Activated T-helper 2 cell treated with anti-CD3 and anti-CD28 coated beads, Interferon-gamma antibody, Interleukin-2, Interleukin-4, amounts not matched to agents 10 μg/mL and 5 μg/mL and 100 μg/mL, durations not matched to agents 14 hours and 24 hours and 36 hours (primary cell): ENCODE results near the gene INHBE. TPM values are rescaled to one million over a fixed set of nuclear protein-coding genes. Genes with fewer than 3 reads are reported as not detected.

ENCODE experiments used
- DNase-seq: peaks from one replicate; pipeline ENCODE4 v3.0.0; 2021; ENCODE audit warnings: low spot score
- H3K27ac Mint-ChIP-seq: one replicate; pipeline ENCODE4 v1.8.0; 2021; ENCODE audit warnings: mixed read lengths
- H3K27me3 Mint-ChIP-seq: one replicate; pipeline ENCODE4 v1.8.0; 2021; ENCODE audit warnings: low read depth, mixed read lengths
- H3K36me3 Mint-ChIP-seq: one replicate; pipeline ENCODE4 v1.8.0; 2021; ENCODE audit warnings: low read depth, mixed read lengths
- H3K4me1 Mint-ChIP-seq: one replicate; pipeline ENCODE4 v1.8.0; 2021; ENCODE audit warnings: low read depth, mixed read lengths
- H3K4me3 Mint-ChIP-seq: one replicate; pipeline ENCODE4 v1.8.0; 2021; ENCODE audit warnings: low read depth, mild to moderate bottlenecking, moderate library complexity, mixed read lengths
- H3K9me3 Mint-ChIP-seq: one replicate; pipeline ENCODE4 v1.8.0; 2021; ENCODE audit warnings: mixed read lengths
- intact Hi-C: fragments of 100-400 bp; cut with micrococcal nuclease; formaldehyde crosslinking; loops from one replicate; pipeline ENCODE4 v1.15.1; 2023
- total RNA-seq: library from RNA; stranded (reverse); gene quantifications from 2 replicates; pipeline ENCODE4 v1.2.3, GENCODE V29; 2022

Gene INHBE
- total RNA-seq, 1 donor from 2014 or later: 0.25 TPM

DNA sequence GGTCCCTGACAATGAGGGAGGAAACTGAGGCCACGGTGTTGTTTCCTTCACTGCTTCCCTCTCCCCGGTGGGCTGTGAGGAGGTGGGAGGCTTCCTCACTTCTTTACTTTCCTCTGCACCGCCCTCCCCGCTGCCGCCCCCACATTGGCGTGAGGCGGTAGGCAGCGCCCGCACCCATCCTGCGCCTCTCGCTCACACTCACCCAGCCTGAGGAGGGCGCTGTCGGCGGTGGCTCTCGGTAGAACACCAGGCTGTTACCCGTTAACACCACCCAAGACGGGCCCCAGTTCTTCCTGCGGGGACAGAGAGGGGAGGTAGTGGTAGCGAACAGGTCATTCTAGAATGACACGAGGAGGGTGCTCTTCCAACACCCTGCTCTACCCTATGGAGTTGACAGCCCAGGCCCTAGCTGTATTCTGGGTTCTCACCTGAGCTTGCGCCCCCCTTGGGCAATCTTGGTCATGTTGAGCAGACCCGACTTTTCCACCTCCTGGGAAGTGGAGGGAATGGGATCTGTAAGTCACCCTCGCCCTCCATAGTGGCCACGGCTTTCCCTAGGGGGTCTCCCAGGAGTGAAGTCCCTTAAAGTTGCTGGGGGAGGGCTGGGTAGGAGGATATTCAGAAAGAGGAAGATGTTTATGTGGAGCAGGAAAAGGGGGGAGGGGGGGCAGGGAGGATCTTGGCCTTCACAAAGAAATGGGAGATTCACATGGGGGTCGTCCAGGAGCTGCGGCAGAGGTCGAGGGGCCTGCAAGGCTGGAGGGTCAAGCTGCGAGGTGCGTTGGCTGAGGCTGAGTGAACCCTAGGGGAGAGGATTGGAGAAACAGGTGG, 21.3 kb downstream of the INHBE start:
- intact Hi-C loops: loop anchor here (2.0 kb wide), 1 partner anchor 70 kb away; the partner anchor contains the start of gene DCTN2
- Mint-ChIP-seq H3K4me1 (peaks cover 47% of the 10 kb centered on the region), H3K36me3 (peaks cover 59% of the 10 kb centered on the region), H3K27ac (peak overlapping the region; percentile 100), H3K4me3 (peak overlapping the region; percentile 93), H3K9me3 (no peaks in the 10 kb centered on the region), H3K27me3 (no peaks in the 10 kb centered on the region)
- DNase-seq: peak; percentile 72

DNA sequence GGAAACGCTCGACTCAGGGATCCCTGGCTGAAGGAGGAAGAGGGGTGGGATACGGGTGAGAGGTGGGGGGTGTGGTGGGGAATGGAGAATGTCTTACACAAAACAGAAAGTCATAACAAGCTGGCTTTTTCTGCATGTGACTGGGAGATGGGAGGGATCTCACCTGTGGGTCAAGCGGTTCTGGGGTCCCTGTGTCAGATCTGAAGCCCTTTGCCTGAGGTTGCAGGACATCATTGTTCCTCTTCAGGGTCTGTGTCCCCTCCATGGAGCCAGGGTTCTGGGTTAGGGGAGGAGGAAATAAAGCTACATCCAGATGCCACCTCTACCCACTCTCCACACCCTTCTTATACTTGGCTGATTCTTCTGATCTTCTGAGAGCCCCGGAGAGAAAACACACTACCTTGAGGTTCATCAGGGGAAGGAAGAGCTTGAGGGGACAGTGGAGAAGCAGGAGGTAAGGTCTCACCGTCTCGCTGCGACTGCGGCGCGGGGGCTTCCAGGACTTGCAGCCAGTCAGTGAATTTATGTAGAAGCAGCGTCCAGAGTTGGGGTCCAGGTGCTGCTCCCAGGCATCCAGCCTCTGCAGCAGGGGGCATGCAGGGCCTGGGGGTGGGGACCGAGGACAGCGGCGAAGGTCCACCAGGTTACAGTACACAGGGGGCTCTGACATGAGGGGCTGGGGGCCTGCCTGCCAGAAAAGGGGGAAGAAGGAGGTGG, 22.0 kb downstream of the INHBE start:
- H3K4me3 Mint-ChIP-seq: peak overlapping the region; percentile 93
- H3K27me3 Mint-ChIP-seq: no peaks in the 10 kb centered on the region
- H3K9me3 Mint-ChIP-seq: no peaks in the 10 kb centered on the region
- peak overlapping the region; percentile 100 for H3K27ac Mint-ChIP-seq
- no peak for DNase-seq
- intact Hi-C loops: loop anchor here (1.0 to 2.0 kb wide), 2 partner anchors 15 to 70 kb away; partner anchors contain the start of gene DCTN2
- peaks cover 47% of the 10 kb centered on the region for H3K4me1 Mint-ChIP-seq
- peaks cover 53% of the 10 kb centered on the region for H3K36me3 Mint-ChIP-seq

DNA sequence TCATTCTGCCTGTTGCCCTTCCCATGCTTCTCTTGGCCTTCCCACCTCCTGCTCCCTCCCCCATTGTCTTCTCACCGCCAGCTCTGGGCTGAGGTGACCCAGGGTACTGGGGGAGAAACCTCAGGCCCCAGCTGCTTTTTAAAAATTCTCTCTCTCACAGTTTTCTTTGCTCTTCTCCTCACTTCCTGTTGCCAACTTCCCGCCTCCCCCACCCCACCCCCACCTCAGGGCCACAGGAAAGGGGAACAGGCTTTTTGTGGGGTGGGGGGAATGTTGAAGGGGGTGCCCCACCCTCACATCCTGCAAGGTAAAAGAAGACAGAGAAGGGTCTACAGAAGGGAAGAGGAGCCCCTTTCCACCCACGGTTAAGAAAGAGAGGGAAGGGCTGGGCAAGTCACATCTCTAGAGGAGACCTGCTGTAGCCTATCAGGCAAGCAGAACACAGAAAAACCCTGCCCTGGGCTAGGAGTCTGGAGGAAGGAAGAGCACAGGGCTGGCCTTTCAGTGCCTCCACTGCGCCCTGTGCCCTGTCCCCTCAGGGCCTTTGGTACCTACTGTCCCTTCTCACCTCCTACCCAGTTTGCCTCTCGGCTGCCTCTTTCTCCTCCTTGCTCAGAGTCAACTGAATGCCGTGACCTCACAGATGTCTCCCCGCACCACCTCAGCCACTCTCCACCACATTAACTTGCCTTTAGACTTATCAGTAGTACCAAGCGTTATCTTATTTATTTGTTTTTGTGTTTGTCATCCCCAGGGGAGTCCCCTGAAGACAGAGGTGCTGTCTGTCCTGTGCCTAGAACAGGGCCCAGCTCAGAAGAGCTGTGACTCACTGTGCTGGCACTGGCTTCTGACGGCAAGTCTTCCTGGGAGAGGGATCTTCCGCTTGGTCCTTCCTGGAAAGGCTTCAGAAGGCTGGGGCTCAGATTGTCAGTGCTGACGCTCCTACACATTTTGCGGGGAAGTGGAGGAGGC, 22.9 kb downstream of the INHBE start:
- Mint-ChIP-seq H3K27ac (peak overlapping the region; percentile 100), H3K36me3 (peaks cover 45% of the 10 kb centered on the region), H3K4me3 (peak overlapping the region; percentile 93), H3K27me3 (no peaks in the 10 kb centered on the region), H3K9me3 (no peaks in the 10 kb centered on the region), H3K4me1 (peaks cover 46% of the 10 kb centered on the region)
- DNase-seq: peak; percentile 51
- intact Hi-C loops: loop anchor here (1.0 to 2.0 kb wide), 3 partner anchors 16 to 791 kb away; partner anchors contain the start of gene DCTN2

DNA sequence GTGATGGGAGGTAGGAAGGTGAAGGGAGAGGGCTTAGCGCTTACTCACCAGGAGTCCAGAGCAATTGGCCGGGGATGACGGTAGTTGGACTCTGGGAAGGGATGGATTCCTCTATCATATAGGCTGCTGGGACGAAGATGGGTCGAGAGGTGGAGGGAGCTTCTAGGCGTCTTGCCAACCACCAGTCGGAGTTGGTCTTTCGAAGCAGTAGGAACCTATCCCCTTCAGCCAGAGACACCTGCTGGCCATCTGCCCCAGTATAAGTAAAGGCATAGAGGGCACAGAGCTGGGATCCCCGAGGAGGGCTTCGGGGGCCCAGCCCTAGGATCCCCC, 23.9 kb downstream of the INHBE start:
- intact Hi-C loops: loop anchor here (1.0 to 2.0 kb wide), 3 partner anchors 8 to 792 kb away; partner anchors contain the start of gene DDIT3
- peaks cover 41% of the 10 kb centered on the region for H3K36me3 Mint-ChIP-seq
- H3K27ac Mint-ChIP-seq: peak overlapping the region; percentile 100
- H3K4me1 Mint-ChIP-seq: peaks cover 52% of the 10 kb centered on the region
- H3K4me3 Mint-ChIP-seq: peak overlapping the region; percentile 93
- DNase-seq: no peak
- no peaks in the 10 kb centered on the region for H3K27me3 Mint-ChIP-seq
- H3K9me3 Mint-ChIP-seq: no peaks in the 10 kb centered on the region

DNA sequence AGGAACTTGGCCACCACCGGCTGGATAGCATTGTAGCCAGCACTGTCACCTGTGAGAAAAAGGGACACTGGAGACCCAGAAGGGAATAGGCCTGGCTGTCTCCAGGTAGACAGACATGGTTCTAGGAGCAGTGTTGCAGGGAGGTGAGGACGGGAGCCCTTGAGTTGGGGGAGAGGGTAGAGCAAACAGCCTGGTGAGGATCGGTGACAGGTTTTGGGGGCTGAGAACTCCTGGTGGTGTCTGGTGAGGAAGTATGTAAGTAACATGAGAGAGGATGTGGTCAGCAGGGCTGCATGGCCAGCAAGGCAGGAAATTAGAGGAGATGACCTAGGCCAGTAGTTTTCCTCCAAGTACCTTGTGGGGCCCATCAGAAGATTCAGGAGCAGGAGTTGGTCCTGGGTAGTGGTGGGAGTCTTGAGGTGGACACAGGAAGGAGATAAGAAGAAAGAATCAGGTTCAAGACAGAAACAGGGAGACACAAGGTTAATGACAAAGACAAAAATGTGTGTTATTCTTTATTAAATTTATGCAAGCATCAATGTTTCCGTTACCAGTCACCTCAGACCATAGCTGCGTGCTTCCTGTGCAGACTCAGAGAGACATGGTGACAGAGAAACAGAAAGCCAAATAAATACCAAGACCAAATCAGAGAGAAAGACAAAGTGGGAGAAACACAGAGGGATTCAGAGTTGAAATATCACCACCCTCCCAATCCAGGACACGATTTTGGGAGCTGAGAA, 24.4 kb downstream of the INHBE start, which contains the start of gene ARHGAP9:
Gene ARHGAP9, minus strand, starts transcription at position 491 of the 740 bp plus-strand sequence. Its CDS starts 460 bp downstream, at position 31.
- H3K9me3 Mint-ChIP-seq: no peaks in the 10 kb centered on the region
- peaks cover 47% of the 10 kb centered on the region for H3K4me1 Mint-ChIP-seq
- intact Hi-C loops: loop anchor here (1.0 to 2.0 kb wide), 3 partner anchors 8 to 793 kb away; partner anchors contain the start of gene DDIT3
- peaks cover 35% of the 10 kb centered on the region for H3K36me3 Mint-ChIP-seq
- peak within 1 kb of the TSS; percentile 93 for H3K4me3 Mint-ChIP-seq
- peak; percentile 59 for DNase-seq
- peak within 1 kb of the TSS; percentile 100 for H3K27ac Mint-ChIP-seq
- H3K27me3 Mint-ChIP-seq: no peaks in the 10 kb centered on the region

DNA sequence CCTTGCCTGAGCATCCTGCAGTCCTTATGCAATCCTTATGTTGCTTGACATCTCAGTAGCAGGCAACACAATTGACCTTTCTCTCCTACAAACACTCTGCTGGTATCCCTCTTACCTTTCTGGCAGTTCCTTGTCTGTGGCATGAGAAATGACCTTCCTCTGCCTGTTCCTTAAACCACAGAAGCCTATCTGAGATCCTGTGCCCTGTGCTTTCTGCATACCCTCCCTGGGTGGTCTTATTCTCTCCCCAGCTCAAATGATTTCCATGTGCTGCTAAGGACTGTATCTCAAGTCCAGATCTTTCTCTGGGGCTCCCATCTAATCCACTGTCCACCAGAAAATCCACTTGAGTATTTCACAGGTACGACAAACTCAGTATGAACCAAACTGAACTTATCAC, 26.6 kb downstream of the INHBE start:
- H3K36me3 Mint-ChIP-seq: peaks cover 23% of the 10 kb centered on the region
- H3K27me3 Mint-ChIP-seq: no peaks in the 10 kb centered on the region
- peak overlapping the region; percentile 80 for H3K27ac Mint-ChIP-seq
- peaks cover 37% of the 10 kb centered on the region for H3K4me1 Mint-ChIP-seq
- no peak overlapping the region for H3K4me3 Mint-ChIP-seq
- DNase-seq: no peak
- H3K9me3 Mint-ChIP-seq: no peaks in the 10 kb centered on the region
- intact Hi-C loops: no loop called here

DNA sequence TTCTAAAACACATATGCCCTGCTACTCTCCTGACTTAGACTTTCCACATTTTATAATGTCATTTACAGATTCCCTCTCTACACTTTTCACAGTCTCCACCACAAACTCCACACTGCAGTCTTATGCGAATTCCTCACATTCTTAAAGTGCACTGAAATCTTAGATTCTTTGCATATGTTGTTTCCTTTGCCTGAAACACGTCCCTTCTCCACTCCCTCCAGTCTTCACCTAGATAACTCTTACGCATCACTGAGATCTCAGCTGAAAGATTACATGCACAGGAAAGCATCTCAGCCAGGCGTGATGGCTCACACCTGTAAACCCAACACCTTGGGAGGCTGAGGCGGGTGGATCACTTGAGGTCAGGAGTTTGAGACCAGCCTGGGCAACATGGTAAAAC, 28.4 kb downstream of the INHBE start:
- Mint-ChIP-seq H3K4me1 (peaks cover 34% of the 10 kb centered on the region), H3K36me3 (peaks cover 20% of the 10 kb centered on the region), H3K9me3 (no peaks in the 10 kb centered on the region), H3K27me3 (no peaks in the 10 kb centered on the region), H3K4me3 (no peak overlapping the region), H3K27ac (no peak overlapping the region)
- DNase-seq: no peak
- intact Hi-C loops: no loop called here

DNA sequence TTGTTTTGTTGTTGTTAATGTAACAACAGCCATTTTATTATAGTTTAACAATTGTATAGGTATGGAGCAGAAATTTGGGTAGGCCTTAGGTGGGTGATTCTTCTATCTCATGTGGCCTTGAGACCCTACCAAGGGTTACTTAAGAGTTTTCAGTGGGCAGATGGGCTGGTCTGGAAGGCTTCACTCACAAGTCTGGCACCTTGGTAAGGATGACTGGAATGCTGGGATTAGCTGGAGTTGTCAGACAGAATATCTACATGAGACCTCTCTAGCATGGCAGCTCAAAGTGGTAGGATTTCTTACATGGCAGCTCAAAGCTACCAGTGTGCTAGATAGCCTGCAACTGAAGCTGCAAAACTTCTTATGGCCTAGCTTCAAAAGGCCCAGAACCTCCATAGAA, 30.6 kb downstream of the INHBE start:
- H3K36me3 Mint-ChIP-seq: peaks cover 32% of the 10 kb centered on the region
- no peak overlapping the region for H3K27ac Mint-ChIP-seq
- intact Hi-C loops: loop anchor here (2.0 to 5.0 kb wide), 2 partner anchors 61 to 257 kb away; partner anchors contain the start of gene DCTN2
- peaks cover 24% of the 10 kb centered on the region for H3K4me1 Mint-ChIP-seq
- no peaks in the 10 kb centered on the region for H3K9me3 Mint-ChIP-seq
- DNase-seq: no peak
- no peaks in the 10 kb centered on the region for H3K27me3 Mint-ChIP-seq
- H3K4me3 Mint-ChIP-seq: no peak overlapping the region

DNA sequence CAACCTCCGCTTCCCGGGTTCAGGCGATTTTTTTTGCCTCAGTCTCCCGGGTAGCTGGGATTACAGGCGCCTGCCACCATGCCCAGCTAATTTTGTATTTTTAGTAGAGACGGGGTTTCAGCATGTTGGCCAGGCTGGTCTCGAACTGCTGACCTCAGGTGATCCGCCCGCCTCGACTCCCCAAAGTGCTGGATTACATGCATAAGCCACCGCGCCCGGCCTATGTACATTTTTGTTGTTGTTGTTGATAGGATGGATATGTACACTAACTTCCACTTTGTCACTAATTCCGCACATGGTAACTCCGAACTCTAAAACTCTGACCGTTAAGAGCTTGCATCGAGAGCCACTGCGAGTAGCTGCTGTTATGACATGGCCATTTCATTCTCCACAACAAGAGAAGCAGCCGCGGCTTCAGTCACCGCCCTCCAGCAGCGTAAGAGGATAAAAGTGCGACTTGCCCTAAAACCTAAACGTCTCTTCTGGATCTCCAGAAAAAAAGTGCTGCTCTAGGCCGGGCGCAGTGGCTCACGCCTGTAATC, 32.0 kb downstream of the INHBE start:
- H3K27me3 Mint-ChIP-seq: no peaks in the 10 kb centered on the region
- H3K9me3 Mint-ChIP-seq: no peaks in the 10 kb centered on the region
- no peak overlapping the region for H3K4me3 Mint-ChIP-seq
- intact Hi-C loops: loop anchor here (1.0 to 5.0 kb wide), 3 partner anchors 8 to 255 kb away; partner anchors contain the start of genes ARHGAP9 and DCTN2
- no peak overlapping the region for H3K27ac Mint-ChIP-seq
- no peak for DNase-seq
- peaks cover 44% of the 10 kb centered on the region for H3K36me3 Mint-ChIP-seq
- peaks cover 25% of the 10 kb centered on the region for H3K4me1 Mint-ChIP-seq

DNA sequence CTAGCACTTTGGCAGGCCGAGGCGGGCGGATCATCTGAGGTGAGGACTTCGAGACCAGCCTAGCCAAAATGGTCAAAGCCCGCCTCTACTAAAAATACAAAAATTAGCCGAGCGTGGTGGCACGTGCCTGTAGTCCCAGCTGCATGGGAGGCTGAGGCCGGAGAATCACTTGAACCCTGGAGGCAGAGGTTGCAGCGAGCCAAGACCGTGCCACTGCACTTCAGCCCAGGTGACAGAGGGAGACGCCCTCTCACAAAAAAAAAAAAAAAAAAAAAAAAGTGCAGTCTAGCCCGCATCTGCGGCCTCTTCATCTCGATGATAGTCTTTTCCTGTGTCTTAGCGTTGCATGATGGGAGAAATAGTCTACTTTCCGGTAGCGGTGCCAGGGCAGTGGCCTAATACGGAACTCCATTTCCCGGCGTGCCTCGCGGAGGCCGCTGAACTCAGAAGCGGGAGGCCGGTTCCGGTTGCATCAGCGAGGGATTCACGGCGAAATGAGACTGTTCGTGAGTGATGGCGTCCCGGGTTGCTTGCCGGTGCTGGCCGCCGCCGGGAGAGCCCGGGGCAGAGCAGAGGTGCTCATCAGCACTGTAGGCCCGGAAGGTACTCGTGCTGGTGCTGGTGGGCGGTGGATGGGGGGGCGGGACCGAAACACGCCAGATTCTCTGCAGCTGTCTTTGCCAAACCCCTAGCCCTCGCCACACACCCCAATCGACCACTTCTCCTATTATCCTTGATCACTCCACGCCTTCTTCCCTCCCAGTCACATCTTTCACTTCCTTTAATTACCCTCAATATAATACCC, 32.7 kb downstream of the INHBE start, which contains the start of gene MARS1:
Gene MARS1, plus strand, starts transcription at position 472 of the 805 bp plus-strand sequence. Its CDS starts 23 bp downstream, at position 495.
- peak; percentile 92 for DNase-seq
- Mint-ChIP-seq H3K4me1 (peaks cover 25% of the 10 kb centered on the region), H3K27ac (peak within 1 kb of the TSS; percentile 95), H3K9me3 (no peaks in the 10 kb centered on the region), H3K27me3 (no peaks in the 10 kb centered on the region), H3K4me3 (peak within 1 kb of the TSS; percentile 99), H3K36me3 (peaks cover 49% of the 10 kb centered on the region)
- intact Hi-C loops: loop anchor here (1.0 to 5.0 kb wide), 4 partner anchors 8 to 255 kb away; partner anchors contain the start of genes ARHGAP9, DCTN2 and DDIT3
